Endodermal cell (in vitro differentiated cells): Measurements from ENCODE around the gene LEF1. TPM values are rescaled to one million over a fixed set of nuclear protein-coding genes. Genes with fewer than 3 reads are reported as not detected.

Experiments used
- DNase-seq: peaks from one replicate; pipeline ENCODE4 v3.0.0-alpha.2; 2017
- H3K27ac ChIP-seq: 2 replicates; pipeline ENCODE4 v1.5.1; 2013; ENCODE audit warnings: mild to moderate bottlenecking, low read depth, low read length, moderate library complexity
- H3K27me3 ChIP-seq: 2 replicates; pipeline ENCODE4 v1.6.1; 2013; ENCODE audit warnings: mild to moderate bottlenecking, low read length, moderate library complexity; ENCODE audit not compliant: insufficient read depth, control insufficient read depth, poor library complexity, severe bottlenecking
- H3K36me3 ChIP-seq: 2 replicates; pipeline ENCODE4 v1.7.0; 2013; ENCODE audit warnings: mild to moderate bottlenecking, low read length, moderate library complexity; ENCODE audit not compliant: control insufficient read depth, insufficient read depth
- H3K4me1 ChIP-seq: one replicate; pipeline ENCODE4 v1.7.0; 2013; ENCODE audit warnings: low read length; ENCODE audit not compliant: control insufficient read depth, insufficient read depth
- H3K4me3 ChIP-seq: 2 replicates; pipeline ENCODE4 v1.5.1; 2013; ENCODE audit warnings: mild to moderate bottlenecking, low read length, moderate library complexity
- H3K9ac ChIP-seq: 2 replicates; pipeline ENCODE4 v1.6.1; 2013; ENCODE audit warnings: mild to moderate bottlenecking, low read length, moderate library complexity; ENCODE audit not compliant: poor library complexity, severe bottlenecking; ENCODE audit errors: extremely low read depth
- H3K9me3 ChIP-seq: 2 replicates; pipeline ENCODE4 v1.6.1; 2013; ENCODE audit warnings: mild to moderate bottlenecking, low read length, moderate library complexity; ENCODE audit not compliant: control insufficient read depth
- H3K27ac Mint-ChIP-seq: 2 replicates; pipeline ENCODE4 v1.8.0; 2020; ENCODE audit warnings: mixed read lengths
- H3K27me3 Mint-ChIP-seq: 2 replicates; pipeline ENCODE4 v1.8.0; 2021; ENCODE audit warnings: mild to moderate bottlenecking, mixed read lengths; ENCODE audit not compliant: insufficient read depth
- H3K36me3 Mint-ChIP-seq: 2 replicates; pipeline ENCODE4 v1.8.0; 2020; ENCODE audit warnings: low read depth, mixed read lengths
- H3K4me1 Mint-ChIP-seq: 2 replicates; pipeline ENCODE4 v1.8.0; 2020; ENCODE audit warnings: mixed read lengths
- H3K4me3 Mint-ChIP-seq: 2 replicates; pipeline ENCODE4 v1.8.0; 2020; ENCODE audit warnings: mild to moderate bottlenecking, moderate library complexity, mixed read lengths
- H3K9me3 Mint-ChIP-seq: 2 replicates; pipeline ENCODE4 v1.8.0; 2020; ENCODE audit warnings: mild to moderate bottlenecking, mixed read lengths
- CTCF ChIP-seq: fragments of 200-600 bp; sonication (generic); conservative IDR thresholded peaks from 2 replicates; pipeline ENCODE4 v1.5.0; 2021; ENCODE audit warnings: antibody characterized with exemption, mild to moderate bottlenecking
- WGBS, 2 experiments: methylation state at CpG; one replicate each; pipeline versions ENCODE4 v1.1.5 to v1.1.7; 2013; ENCODE audit warnings: missing lambda C conversion rate in 2 of 2, mixed read lengths in 1 of 2; ENCODE audit not compliant: insufficient coverage in 1 of 2, insufficient read length in 1 of 2; 5-methylcytosine and 5-hydroxymethylcytosine counted together
- total RNA-seq, 2 donors: library from RNA; stranded (reverse); fragmentation: NEBNext Ultra II Directional in 1 of 2; extraction: Animal tissue kit (Norgen Biotek cat#: 25700) in 1 of 2; gene quantifications; 2 replicates in 1 of 2; 3 replicates in 1 of 2; pipeline ENCODE4 v1.2.1, GENCODE V29; 2021

LEF1 gene
- total RNA-seq, 2 donors from 2014 or later = 0.95 to 1.6 TPM

- Histone ChIP-seq H3K27ac (no peak overlapping the region), H3K9me3 (no peaks in the 10 kb centered on the region), H3K9ac (no peak overlapping the region), H3K4me3 (no peak overlapping the region), H3K36me3 (no peaks in the 10 kb centered on the region), H3K27me3 (no peaks in the 10 kb centered on the region), H3K4me1 (peaks cover 11% of the 10 kb centered on the region)
- Mint-ChIP-seq H3K4me3 (no peak overlapping the region), H3K36me3 (no peaks in the 10 kb centered on the region), H3K4me1 (peaks cover 12% of the 10 kb centered on the region), H3K27ac (no peak overlapping the region), H3K27me3 (peaks cover 16% of the 10 kb centered on the region), H3K9me3 (no peaks in the 10 kb centered on the region)
- 94 to 100% methylated on average over 2 of the region's 2 CpGs for WGBS, 2 experiments
- no peak for DNase-seq
- TF ChIP-seq CTCF = no peak
Observed at GRCh38 chr4:108209489-108209888, 40.8 kb upstream of the LEF1 start.

- Histone ChIP-seq H3K4me1 (no peaks in the 10 kb centered on the region), H3K36me3 (no peaks in the 10 kb centered on the region), H3K4me3 (no peak overlapping the region), H3K9ac (no peak overlapping the region), H3K27ac (no peak overlapping the region), H3K27me3 (no peaks in the 10 kb centered on the region), H3K9me3 (no peaks in the 10 kb centered on the region)
- TF ChIP-seq CTCF = no peak
- no peaks in the 10 kb centered on the region for H3K4me1 Mint-ChIP-seq
- DNase-seq = no peak
- peaks cover 35% of the 10 kb centered on the region for H3K27me3 Mint-ChIP-seq
- H3K36me3 Mint-ChIP-seq = no peaks in the 10 kb centered on the region
- no peak overlapping the region for H3K27ac Mint-ChIP-seq
- 88 to 94% methylated on average over 1 of the region's 1 CpG for WGBS, 2 experiments
- no peak overlapping the region for H3K4me3 Mint-ChIP-seq
- H3K9me3 Mint-ChIP-seq = no peaks in the 10 kb centered on the region
Observed at GRCh38 chr4:108205859-108206258, 37.1 kb upstream of the LEF1 start.

GRCh38 chr4:108204518-108204917 is 35.8 kb upstream of the LEF1 start:
- Mint-ChIP-seq H3K4me1 (no peaks in the 10 kb centered on the region), H3K4me3 (no peak overlapping the region), H3K9me3 (no peaks in the 10 kb centered on the region), H3K27ac (no peak overlapping the region), H3K36me3 (no peaks in the 10 kb centered on the region), H3K27me3 (peaks cover 41% of the 10 kb centered on the region)
- TF ChIP-seq CTCF = no peak
- no peak overlapping the region for H3K9ac ChIP-seq
- H3K36me3 ChIP-seq = no peaks in the 10 kb centered on the region
- no peak overlapping the region for H3K4me3 ChIP-seq
- DNase-seq = no peak
- H3K27ac ChIP-seq = no peak overlapping the region
- H3K4me1 ChIP-seq = no peaks in the 10 kb centered on the region
- H3K27me3 ChIP-seq = no peaks in the 10 kb centered on the region
- 86 to 92% methylated on average over 1 to 2 of the region's 2 CpGs for WGBS, 2 experiments
- H3K9me3 ChIP-seq = no peaks in the 10 kb centered on the region
